Epithelial cell of esophagus (primary cell): ENCODE results near the gene RPS6KL1.
"Not testable (repeated sequence)": the region's sequence is repeated elsewhere in the genome, so short reads cannot be mapped to it uniquely, and the experiment has no call there.

Experiments
- DNase-seq: peaks from one replicate; pipeline ENCODE4 v3.0.0; 2010; ENCODE audit warnings: low read depth
- H3K4me3 ChIP-seq: 2 replicates; pipeline ENCODE4 v1.5.1; 2011; ENCODE audit warnings: mild to moderate bottlenecking, low read length, control low read depth
- TF ChIP-seq, protein P1 (sequence below): IDR thresholded peaks from 2 replicates; pipeline ENCODE4 v1.5.1; 2011; ENCODE audit warnings: low read depth, mild to moderate bottlenecking, low read length, control low read depth, inconsistent platforms; ENCODE audit not compliant: insufficient read depth; ENCODE audit errors: missing control alignments

The RPS6KL1 gene

GRCh38 chr14:74934476-74935359, 11.7 kb upstream of the RPS6KL1 start:
- TF ChIP-seq, protein P1, sequence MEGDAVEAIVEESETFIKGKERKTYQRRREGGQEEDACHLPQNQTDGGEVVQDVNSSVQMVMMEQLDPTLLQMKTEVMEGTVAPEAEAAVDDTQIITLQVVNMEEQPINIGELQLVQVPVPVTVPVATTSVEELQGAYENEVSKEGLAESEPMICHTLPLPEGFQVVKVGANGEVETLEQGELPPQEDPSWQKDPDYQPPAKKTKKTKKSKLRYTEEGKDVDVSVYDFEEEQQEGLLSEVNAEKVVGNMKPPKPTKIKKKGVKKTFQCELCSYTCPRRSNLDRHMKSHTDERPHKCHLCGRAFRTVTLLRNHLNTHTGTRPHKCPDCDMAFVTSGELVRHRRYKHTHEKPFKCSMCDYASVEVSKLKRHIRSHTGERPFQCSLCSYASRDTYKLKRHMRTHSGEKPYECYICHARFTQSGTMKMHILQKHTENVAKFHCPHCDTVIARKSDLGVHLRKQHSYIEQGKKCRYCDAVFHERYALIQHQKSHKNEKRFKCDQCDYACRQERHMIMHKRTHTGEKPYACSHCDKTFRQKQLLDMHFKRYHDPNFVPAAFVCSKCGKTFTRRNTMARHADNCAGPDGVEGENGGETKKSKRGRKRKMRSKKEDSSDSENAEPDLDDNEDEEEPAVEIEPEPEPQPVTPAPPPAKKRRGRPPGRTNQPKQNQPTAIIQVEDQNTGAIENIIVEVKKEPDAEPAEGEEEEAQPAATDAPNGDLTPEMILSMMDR, result no peak
- no peak for DNase-seq
- no peak overlapping the region for H3K4me3 ChIP-seq

- no peak for DNase-seq
- H3K4me3 ChIP-seq, result no peak overlapping the region
- TF ChIP-seq, protein P1, result no peak
Measured at GRCh38 chr14:74934041-74934440, 11.0 kb upstream of the RPS6KL1 start.

DNA sequence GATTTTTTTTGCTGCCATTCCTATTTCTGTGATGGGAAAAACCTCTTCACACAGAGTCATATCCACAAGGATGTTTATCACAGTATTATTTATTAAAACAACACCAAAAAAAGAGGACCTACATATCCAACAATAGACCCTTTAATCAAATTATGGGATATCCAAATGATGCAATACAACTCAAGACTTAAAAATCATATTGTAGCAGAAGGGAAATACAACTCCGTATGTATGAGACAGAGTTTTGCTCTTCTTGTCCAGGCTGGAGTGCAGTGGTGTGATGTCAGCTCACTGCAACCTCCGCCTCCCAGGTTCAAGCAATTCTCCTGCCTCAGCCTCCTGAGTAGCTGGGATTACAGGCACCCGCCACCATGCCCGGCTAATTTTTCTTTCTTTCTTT, 9.9 kb upstream of the RPS6KL1 start:
- DNase-seq, H3K4me3 ChIP-seq: not testable (repeated sequence)

DNA sequence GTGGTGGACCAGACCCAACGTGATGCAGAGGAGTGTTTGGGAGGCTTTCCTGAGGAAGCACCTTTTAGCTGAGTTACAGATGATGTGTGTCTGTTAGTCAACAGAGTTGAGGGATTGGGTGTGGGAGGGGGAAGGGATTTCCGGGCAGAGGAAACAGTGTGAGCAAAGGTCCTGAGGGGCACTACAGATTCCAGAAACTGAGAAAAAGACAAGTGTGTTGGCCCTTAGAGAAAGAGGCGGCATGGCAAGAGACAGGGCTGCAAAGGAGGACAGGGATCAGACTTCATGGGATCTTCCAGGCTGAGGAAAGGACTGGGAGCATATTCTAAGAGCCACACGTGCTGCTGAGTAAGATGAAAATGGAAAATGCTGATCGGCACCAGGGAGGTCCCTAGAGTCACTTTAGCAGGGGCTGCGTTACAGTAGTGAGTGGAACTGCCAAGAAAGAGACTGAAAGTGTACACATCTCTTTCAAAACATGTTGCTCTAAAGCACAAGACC, 9.4 kb upstream of the RPS6KL1 start:
- no peak for DNase-seq
- H3K4me3 ChIP-seq, result no peak overlapping the region
- TF ChIP-seq, protein P1, result no peak

- H3K4me3 ChIP-seq, DNase-seq: not testable (repeated sequence)
Measured at GRCh38 chr14:74931744-74932143, 8.7 kb upstream of the RPS6KL1 start.

- peak; percentile 56 for DNase-seq
- TF ChIP-seq, protein P1, result no peak
- no peak overlapping the region for H3K4me3 ChIP-seq
Measured at GRCh38 chr14:74929242-74929641, 6.2 kb upstream of the RPS6KL1 start.

- TF ChIP-seq, protein P1, result no peak
- DNase-seq, result no peak
- H3K4me3 ChIP-seq, result no peak overlapping the region
Measured at GRCh38 chr14:74927225-74927624, 4.2 kb upstream of the RPS6KL1 start.

GRCh38 chr14:74924061-74924460, 1.0 kb upstream of the RPS6KL1 start:
- TF ChIP-seq, protein P1, result no peak
- DNase-seq, result no peak

More at GRCh38 chr14:74924061-74924460, 1.0 kb upstream of the RPS6KL1 start:
- H3K4me3 ChIP-seq, result no peak overlapping the region
